Bronchial epithelial cell (primary cell): ENCODE data around the gene IFNL1. TPM values are rescaled to one million over a fixed set of nuclear protein-coding genes. Genes with fewer than 3 reads are reported as not detected.
"Not testable (repeated sequence)": the region's sequence is repeated elsewhere in the genome, so short reads cannot be mapped to it uniquely, and the experiment has no call there.

ENCODE experiments used
- DNase-seq: peaks from one replicate; pipeline ENCODE4 v3.0.0-alpha.2; 2010; ENCODE audit warnings: low read depth
- FAIRE-seq: peaks from 2 replicates; lab custom pipeline; 2011; peaks lifted over from hg19 to GRCh38; lab: Jason Lieb, UNC
- H3K27me3 ChIP-seq: 2 replicates; pipeline ENCODE4 v1.5.1; 2011; ENCODE audit warnings: low read length; ENCODE audit not compliant: control insufficient read depth, insufficient read depth
- H3K36me3 ChIP-seq: 2 replicates; pipeline ENCODE4 v1.5.1; 2011; ENCODE audit warnings: low read length; ENCODE audit not compliant: control insufficient read depth, insufficient read depth
- H3K4me3 ChIP-seq: 2 replicates; pipeline ENCODE4 v1.5.1; 2011; ENCODE audit warnings: mild to moderate bottlenecking, low read depth, low read length, control low read depth
- total RNA-seq: library from RNA; depleted of rRNA; stranded (reverse); fragments of >200 nt; gene quantifications from 2 replicates; pipeline ENCODE4 v1.2.1, GENCODE V29; 2014
- TF ChIP-seq, protein P1 (sequence below): IDR thresholded peaks from 2 replicates; pipeline ENCODE4 v1.5.1; 2011; ENCODE audit warnings: mild to moderate bottlenecking, moderate library complexity, low read length, control low read depth, inconsistent platforms; ENCODE audit not compliant: insufficient read depth, severe bottlenecking

Gene IFNL1
- total RNA-seq, 1 donor from 2014 or later: not detected

- FAIRE-seq: no peak
Measured at GRCh38 chr19:39270036-39270871, 26.0 kb upstream of the IFNL1 start.

DNA sequence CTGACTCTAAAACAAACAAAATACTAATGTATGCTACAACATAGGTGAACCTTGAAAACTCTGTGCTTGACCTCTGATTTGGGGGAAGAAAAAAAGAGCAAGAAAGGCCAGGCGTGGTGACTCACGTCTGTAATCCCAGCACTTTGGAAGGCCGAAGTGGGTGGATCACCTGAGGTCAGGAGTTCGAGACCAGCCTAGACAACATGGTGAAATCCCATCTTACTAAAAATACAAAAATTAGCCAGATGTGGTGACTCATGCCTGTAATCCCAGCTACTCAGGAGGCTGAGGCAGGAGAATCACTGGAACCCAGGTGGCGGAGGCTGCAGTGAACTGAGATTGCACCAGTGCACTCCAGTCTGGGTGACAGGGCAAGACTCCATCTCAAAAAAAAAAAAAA is 22.3 kb upstream of the IFNL1 start:
- H3K4me3 ChIP-seq, FAIRE-seq, H3K36me3 ChIP-seq, DNase-seq, H3K27me3 ChIP-seq: not testable (repeated sequence)

More at GRCh38 chr19:39270036-39270871, 26.0 kb upstream of the IFNL1 start:
- peaks cover 6% of the 10 kb centered on the region for H3K27me3 ChIP-seq
- no peaks in the 10 kb centered on the region for H3K36me3 ChIP-seq
- DNase-seq: no peak
- TF ChIP-seq, protein P1, sequence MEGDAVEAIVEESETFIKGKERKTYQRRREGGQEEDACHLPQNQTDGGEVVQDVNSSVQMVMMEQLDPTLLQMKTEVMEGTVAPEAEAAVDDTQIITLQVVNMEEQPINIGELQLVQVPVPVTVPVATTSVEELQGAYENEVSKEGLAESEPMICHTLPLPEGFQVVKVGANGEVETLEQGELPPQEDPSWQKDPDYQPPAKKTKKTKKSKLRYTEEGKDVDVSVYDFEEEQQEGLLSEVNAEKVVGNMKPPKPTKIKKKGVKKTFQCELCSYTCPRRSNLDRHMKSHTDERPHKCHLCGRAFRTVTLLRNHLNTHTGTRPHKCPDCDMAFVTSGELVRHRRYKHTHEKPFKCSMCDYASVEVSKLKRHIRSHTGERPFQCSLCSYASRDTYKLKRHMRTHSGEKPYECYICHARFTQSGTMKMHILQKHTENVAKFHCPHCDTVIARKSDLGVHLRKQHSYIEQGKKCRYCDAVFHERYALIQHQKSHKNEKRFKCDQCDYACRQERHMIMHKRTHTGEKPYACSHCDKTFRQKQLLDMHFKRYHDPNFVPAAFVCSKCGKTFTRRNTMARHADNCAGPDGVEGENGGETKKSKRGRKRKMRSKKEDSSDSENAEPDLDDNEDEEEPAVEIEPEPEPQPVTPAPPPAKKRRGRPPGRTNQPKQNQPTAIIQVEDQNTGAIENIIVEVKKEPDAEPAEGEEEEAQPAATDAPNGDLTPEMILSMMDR: no peak
- H3K4me3 ChIP-seq: no peak overlapping the region

GRCh38 chr19:39275578-39275977 is 20.6 kb upstream of the IFNL1 start:
- FAIRE-seq (peak; percentile 70), DNase-seq (no peak)
- H3K27me3 ChIP-seq: no peaks in the 10 kb centered on the region
- H3K4me3 ChIP-seq: no peak overlapping the region
- H3K36me3 ChIP-seq: no peaks in the 10 kb centered on the region
- TF ChIP-seq, protein P1: no peak

- Histone ChIP-seq H3K4me3 (no peak overlapping the region), H3K36me3 (no peaks in the 10 kb centered on the region), H3K27me3 (no peaks in the 10 kb centered on the region)
- DNase-seq: no peak
- TF ChIP-seq, protein P1: no peak
- no peak for FAIRE-seq
Measured at GRCh38 chr19:39276740-39277139, 19.5 kb upstream of the IFNL1 start.

DNA sequence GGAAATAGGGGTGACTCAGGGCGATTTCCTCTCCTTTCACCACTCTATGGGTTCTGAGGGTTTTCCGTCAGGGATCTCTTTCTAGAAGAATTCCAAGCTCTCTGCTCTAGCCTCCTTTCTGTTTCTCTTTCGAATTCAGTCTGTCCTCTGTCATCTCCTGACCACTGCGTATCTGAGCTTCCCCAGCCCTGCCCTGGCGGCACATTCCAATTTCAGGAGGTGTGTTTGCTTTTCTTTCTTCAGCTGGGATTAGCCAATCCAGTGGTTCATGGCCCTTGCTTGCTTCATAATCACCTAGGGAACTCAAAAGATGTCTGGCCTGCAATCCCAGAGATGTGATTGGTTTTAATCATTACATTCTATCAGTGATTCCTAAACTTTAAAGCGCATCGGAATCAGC is 18.6 kb upstream of the IFNL1 start:
- FAIRE-seq (peak; percentile 83), DNase-seq (peak; percentile 34)
- TF ChIP-seq, protein P1: no peak
- Histone ChIP-seq H3K4me3 (no peak overlapping the region), H3K36me3 (no peaks in the 10 kb centered on the region), H3K27me3 (no peaks in the 10 kb centered on the region)

GRCh38 chr19:39282021-39282420 is 14.2 kb upstream of the IFNL1 start:
- DNase-seq (no peak), FAIRE-seq (no peak)
- Histone ChIP-seq H3K36me3 (no peaks in the 10 kb centered on the region), H3K27me3 (no peaks in the 10 kb centered on the region), H3K4me3 (no peak overlapping the region)
- TF ChIP-seq, protein P1: no peak
